Uterus (tissue), 4 donors: ENCODE results near the gene MAPKBP1. TPM values are rescaled to one million over a fixed set of nuclear protein-coding genes. Genes with fewer than 3 reads are reported as not detected.

Experiments used
- DNase-seq, 2 donors: peaks; one replicate each; pipeline ENCODE4 v3.0.0-alpha.2; 2019 to 2020
- H3K27ac ChIP-seq, 2 donors: fragments of 200-600 bp; sonication (generic); 1 replicate in 1 of 2; 2 replicates in 1 of 2; pipeline ENCODE4 v1.5.1; 2016 to 2018
- H3K27me3 ChIP-seq, 2 donors: fragments of 200-600 bp; sonication (generic); one replicate each; pipeline ENCODE4 v1.5.1; 2018 to 2019; ENCODE audit warnings: control low read depth in 1 of 2
- H3K36me3 ChIP-seq, 2 donors: fragments of 200-600 bp; sonication (generic); one replicate each; pipeline ENCODE4 v1.5.1; 2019; ENCODE audit warnings: control low read depth in 1 of 2
- H3K4me1 ChIP-seq, 2 donors: fragments of 200-600 bp; sonication (generic); one replicate each; pipeline ENCODE4 v1.5.1; 2018 to 2019; ENCODE audit warnings: control low read depth in 1 of 2
- H3K4me3 ChIP-seq, 2 donors: fragments of 200-600 bp; sonication (generic); 1 replicate in 1 of 2; 2 replicates in 1 of 2; pipeline ENCODE4 v1.5.1; 2018 to 2019; ENCODE audit warnings: mild to moderate bottlenecking in 1 of 2
- H3K9me3 ChIP-seq, 2 donors: fragments of 200-600 bp; sonication (generic); one replicate each; pipeline ENCODE4 v1.5.1; 2019; ENCODE audit warnings: control low read depth in 1 of 2
- CTCF ChIP-seq, 4 experiments: fragments of 200-600 bp in 2 of 4; fragments of 450-650 bp in 2 of 4; sonication (generic) in 2 of 4; IDR thresholded peaks; one replicate each; pipeline ENCODE4 v1.5.1; 2016 to 2019; ENCODE audit warnings: antibody characterized with exemption in 4 of 4, mild to moderate bottlenecking in 2 of 4, moderate library complexity in 1 of 4
- POLR2A ChIP-seq, 2 donors: fragments of 450-650 bp; IDR thresholded peaks; one replicate each; pipeline ENCODE4 v1.6.1; 2016; ENCODE audit warnings: antibody characterized with exemption in 2 of 2, mild to moderate bottlenecking in 1 of 2, moderate library complexity in 1 of 2
- intact Hi-C: fragments of 100-400 bp; cut with DNase I; formaldehyde crosslinking; loops from one replicate; pipeline ENCODE4 v1.15.1; 2023; ENCODE audit warnings: low total_unique reads
- total RNA-seq, 4 donors: library from RNA; depleted of rRNA in 3 of 4; stranded (reverse); fragments of >200 nt in 3 of 4; gene quantifications; one replicate each; pipeline versions ENCODE4 v1.1.0 to v1.2.4, GENCODE V29; 2014 to 2023
- donor health status: DM: yes; HTN: yes; CAD: no.

MAPKBP1 gene
- total RNA-seq, 4 donors from 2014 or later = 5.9 to 56.2 (median 23.5) TPM

- Histone ChIP-seq H3K4me1 (no peaks in the 10 kb centered on the region), H3K4me3 (no peak overlapping the region), H3K27ac (no peak overlapping the region), H3K9me3 (no peaks in the 10 kb centered on the region), H3K27me3 (no peaks in the 10 kb centered on the region), H3K36me3 (no peaks in the 10 kb centered on the region)
- intact Hi-C loops = no loop called here
- no peak for TF ChIP-seq CTCF (IDR thresholded peaks at IDR 0.05)
- no peak for TF ChIP-seq POLR2A (IDR thresholded peaks at IDR 0.05)
- no peak for DNase-seq
Measured at GRCh38 chr15:41871175-41871905, 97.1 kb downstream of the MAPKBP1 start.

GRCh38 chr15:41872166-41872747, 98.0 kb downstream of the MAPKBP1 start:
- Histone ChIP-seq H3K27ac (no peak overlapping the region), H3K27me3 (no peaks in the 10 kb centered on the region), H3K4me3 (no peak overlapping the region), H3K9me3 (no peaks in the 10 kb centered on the region), H3K4me1 (no peaks in the 10 kb centered on the region), H3K36me3 (no peaks in the 10 kb centered on the region)
- intact Hi-C loops = no loop called here
- no peak for DNase-seq
- TF ChIP-seq POLR2A (IDR thresholded peaks at IDR 0.05) = no peak
- no peak for TF ChIP-seq CTCF (IDR thresholded peaks at IDR 0.05)

- H3K36me3 ChIP-seq = no peaks in the 10 kb centered on the region
- no peak overlapping the region for H3K4me3 ChIP-seq
- H3K9me3 ChIP-seq = no peaks in the 10 kb centered on the region
- TF ChIP-seq CTCF (IDR thresholded peaks at IDR 0.05) (no peak), POLR2A (IDR thresholded peaks at IDR 0.05) (no peak)
- DNase-seq = no peak
- intact Hi-C loops = no loop called here
- H3K4me1 ChIP-seq = no peaks in the 10 kb centered on the region
- no peaks in the 10 kb centered on the region for H3K27me3 ChIP-seq
- H3K27ac ChIP-seq = no peak overlapping the region
Measured at GRCh38 chr15:41873711-41874110, 99.4 kb downstream of the MAPKBP1 start.

- no peak overlapping the region for H3K27ac ChIP-seq
- no peak overlapping the region for H3K4me3 ChIP-seq
Measured at GRCh38 chr15:41874736-41875135, 100.5 kb downstream of the MAPKBP1 start.

More at GRCh38 chr15:41874736-41875135, 100.5 kb downstream of the MAPKBP1 start:
- H3K4me1 ChIP-seq = no peaks in the 10 kb centered on the region
- H3K9me3 ChIP-seq = no peaks in the 10 kb centered on the region
- intact Hi-C loops = no loop called here
- DNase-seq = no peak
- H3K36me3 ChIP-seq = no peaks in the 10 kb centered on the region
- no peak for TF ChIP-seq POLR2A (IDR thresholded peaks at IDR 0.05)
- no peak for TF ChIP-seq CTCF (IDR thresholded peaks at IDR 0.05)
- no peaks in the 10 kb centered on the region for H3K27me3 ChIP-seq
